Astrocyte of the hippocampus (primary cell): ENCODE data around the gene CEP44.
"Not testable (repeated sequence)": the region's sequence is repeated elsewhere in the genome, so short reads cannot be mapped to it uniquely, and the experiment has no call there.

Experiments
- DNase-seq: peaks from one replicate; pipeline ENCODE4 v3.0.0; 2011; ENCODE audit warnings: low read depth, low spot score

CEP44 gene

GRCh38 chr4:174320494-174321199 is 36.9 kb downstream of the CEP44 start:
- no peak for DNase-seq

- no peak for DNase-seq
Observed at GRCh38 chr4:174324236-174324635, 40.5 kb downstream of the CEP44 start.

GRCh38 chr4:174324725-174325124 is 41.0 kb downstream of the CEP44 start:
- no peak for DNase-seq

- DNase-seq, result peak; percentile 8
Observed at GRCh38 chr4:174332741-174333493, 49.2 kb downstream of the CEP44 start.

- no peak for DNase-seq
Observed at GRCh38 chr4:174334628-174335027, 50.9 kb downstream of the CEP44 start.

GRCh38 chr4:174340714-174341113 is 57.0 kb downstream of the CEP44 start:
- no peak for DNase-seq

- DNase-seq, result no peak
Observed at GRCh38 chr4:174349156-174349555, 65.4 kb downstream of the CEP44 start.

GRCh38 chr4:174352061-174352819 is 68.5 kb downstream of the CEP44 start:
- no peak for DNase-seq

- no peak for DNase-seq
Observed at GRCh38 chr4:174357321-174357720, 73.6 kb downstream of the CEP44 start.

GRCh38 chr4:174358410-174358809 is 74.7 kb downstream of the CEP44 start:
- no peak for DNase-seq

- peak; percentile 53 for DNase-seq
Observed at GRCh38 chr4:174358829-174359228, 75.1 kb downstream of the CEP44 start.

- no peak for DNase-seq
Observed at GRCh38 chr4:174362340-174362739, 78.6 kb downstream of the CEP44 start.

GRCh38 chr4:174363782-174364181 is 80.1 kb downstream of the CEP44 start:
- not testable (repeated sequence) for DNase-seq

- DNase-seq, result peak; percentile 57
Observed at GRCh38 chr4:174365018-174365587, 81.4 kb downstream of the CEP44 start.

- no peak for DNase-seq
Observed at GRCh38 chr4:174369985-174370384, 86.3 kb downstream of the CEP44 start.

GRCh38 chr4:174373821-174374220 is 90.1 kb downstream of the CEP44 start:
- DNase-seq, result peak; percentile 36

- no peak for DNase-seq
Observed at GRCh38 chr4:174375422-174375821, 91.7 kb downstream of the CEP44 start.

- DNase-seq, result no peak
Observed at GRCh38 chr4:174377613-174378012, 93.9 kb downstream of the CEP44 start.

- no peak for DNase-seq
Observed at GRCh38 chr4:174378951-174379350, 95.2 kb downstream of the CEP44 start.

GRCh38 chr4:174380206-174380605 is 96.5 kb downstream of the CEP44 start:
- DNase-seq, result not testable (repeated sequence)

- no peak for DNase-seq
Observed at GRCh38 chr4:174380699-174381439, 97.2 kb downstream of the CEP44 start.
